HG02852 (cell line): ENCODE measurements around the gene FAXC.

Source experiments
- ATAC-seq: cut with Tn5 transposase; IDR thresholded peaks from one replicate; pipeline ENCODE4 v1.9.1; 2021; ENCODE audit warnings: mild to moderate bottlenecking, moderate library complexity; ENCODE audit not compliant: unreplicated experiment

The FAXC gene

DNA sequence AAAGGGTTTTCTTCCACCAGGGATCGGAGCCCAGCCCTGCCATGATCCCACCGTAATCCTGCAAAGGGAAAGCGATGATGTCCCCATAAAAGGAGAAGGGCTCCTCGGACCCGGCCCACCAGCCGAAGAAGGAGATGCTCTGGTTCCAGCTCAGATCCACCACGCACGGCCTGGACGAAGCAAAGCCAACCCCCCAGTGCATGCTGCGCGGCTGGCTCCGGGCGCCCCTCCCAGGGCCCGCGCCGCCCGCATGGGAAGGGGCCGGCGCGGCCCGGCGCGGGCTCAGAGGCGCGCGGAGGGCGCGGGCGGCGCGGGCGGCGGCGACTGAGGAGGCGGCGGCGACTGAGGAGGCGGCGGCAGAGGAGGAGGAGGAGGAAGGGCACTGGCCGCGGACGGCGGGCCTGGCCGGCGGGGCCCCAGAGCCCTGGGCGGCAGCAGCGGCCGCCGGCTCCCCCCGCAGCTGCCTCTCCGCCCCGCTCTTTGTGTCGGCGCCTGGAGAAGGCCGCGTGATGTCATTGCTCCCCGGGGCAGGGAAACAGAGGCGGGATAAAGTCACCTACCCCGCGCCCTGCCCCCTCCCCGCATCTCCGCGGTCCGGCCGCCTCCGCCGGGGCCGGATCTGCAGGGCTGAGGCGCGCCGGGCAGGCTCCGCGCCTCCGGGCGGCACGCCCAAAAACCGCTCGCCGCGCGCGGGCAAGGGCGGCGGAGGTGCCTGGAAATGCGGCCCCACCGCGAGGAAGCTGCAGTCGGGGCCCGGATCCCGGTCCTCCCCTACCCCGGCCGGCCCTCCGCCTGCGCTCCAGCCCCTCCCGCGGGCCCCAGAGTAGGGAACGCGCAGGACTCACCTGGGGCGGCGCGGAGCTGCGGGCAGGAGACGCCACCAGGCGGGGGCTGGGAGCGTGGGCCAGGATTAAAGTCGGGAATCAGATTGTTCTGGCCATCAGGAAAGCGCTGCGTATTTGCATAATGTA is at the start of gene FAXC:
Gene FAXC (minus strand): TSS at position 504 of the 971 bp plus-strand sequence. CDS start 302 bp downstream, at position 202.
- ATAC-seq, result peak; percentile 51

DNA sequence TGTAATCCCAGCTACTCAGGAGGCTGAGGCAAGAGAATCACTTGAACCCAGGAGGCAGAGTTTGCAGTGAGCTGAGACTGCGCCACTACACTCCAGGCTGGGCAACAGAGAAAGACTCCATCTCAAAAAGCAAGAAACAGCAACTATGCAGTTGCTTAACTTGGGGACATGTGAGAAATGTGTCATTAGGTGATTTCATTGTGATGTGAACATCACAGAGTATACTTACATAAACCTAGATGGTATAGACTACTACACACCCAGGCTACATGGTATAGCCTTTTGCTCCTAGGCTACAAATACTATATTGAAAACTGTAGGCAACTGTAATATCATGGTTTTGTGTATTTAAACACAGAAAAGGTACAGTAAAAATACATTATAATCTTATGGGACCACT is 47.8 kb upstream of the FAXC start:
- ATAC-seq, result no peak

DNA sequence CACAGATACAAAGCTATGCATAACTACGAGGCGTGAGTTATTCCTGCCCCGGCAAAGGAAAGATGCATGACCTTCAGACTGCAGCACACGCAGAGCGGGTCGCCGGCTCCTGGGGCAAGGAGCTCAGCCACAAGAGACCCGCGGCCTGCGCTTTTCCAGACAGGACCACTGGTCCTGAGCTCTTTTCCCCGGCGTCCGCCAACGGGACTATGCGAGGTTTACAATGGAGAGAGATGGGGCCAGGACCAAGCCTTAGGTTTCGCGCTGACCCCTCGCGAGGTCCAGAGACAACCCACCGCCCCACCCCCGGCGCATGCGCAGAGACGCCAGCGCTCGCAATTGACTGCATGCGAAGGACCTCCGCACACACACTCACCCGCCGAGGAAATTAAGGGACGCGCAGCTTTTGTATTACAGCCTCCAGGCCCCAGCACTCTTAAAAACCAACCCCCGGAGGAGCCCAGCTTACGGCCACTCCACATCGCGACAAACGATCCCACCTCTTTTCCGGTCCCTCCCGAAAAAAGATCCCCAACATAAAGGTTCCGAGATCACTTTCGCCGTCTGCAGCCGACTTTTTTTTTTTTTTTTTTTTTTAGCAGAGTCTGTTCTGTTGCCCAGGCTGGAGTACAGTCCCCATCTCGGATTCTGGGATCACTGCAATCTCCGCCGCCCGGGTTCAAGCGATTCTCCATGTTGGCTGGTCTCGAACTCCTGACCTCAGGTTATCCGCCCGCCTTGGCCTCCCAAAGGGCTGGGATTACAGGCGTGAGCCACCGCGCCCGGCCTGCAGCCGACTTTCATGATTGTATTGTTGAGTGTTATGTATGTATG is 44.4 kb upstream of the FAXC start, which contains the start of gene COQ3:
Gene COQ3 (minus strand): TSS at position 498 of the 834 bp plus-strand sequence. CDS start 16 bp downstream, at position 482.
- peak; percentile 73 for ATAC-seq

DNA sequence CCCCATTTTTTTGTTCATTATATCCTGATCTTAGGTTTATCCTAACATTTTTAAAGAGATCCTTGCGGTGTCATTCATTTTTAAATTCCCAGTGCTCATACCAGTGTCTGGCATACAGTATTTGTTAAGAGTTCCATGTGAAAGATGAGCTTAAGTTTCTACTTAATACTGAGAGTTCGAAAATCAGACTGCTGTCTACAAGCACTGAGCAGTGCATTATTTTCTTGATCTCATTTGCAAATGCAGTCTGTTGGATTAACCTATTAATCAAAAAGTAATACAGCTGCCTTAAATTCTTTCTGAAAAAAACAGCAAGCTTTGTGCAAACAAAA is 43.9 kb upstream of the FAXC start:
- peak; percentile 28 for ATAC-seq

DNA sequence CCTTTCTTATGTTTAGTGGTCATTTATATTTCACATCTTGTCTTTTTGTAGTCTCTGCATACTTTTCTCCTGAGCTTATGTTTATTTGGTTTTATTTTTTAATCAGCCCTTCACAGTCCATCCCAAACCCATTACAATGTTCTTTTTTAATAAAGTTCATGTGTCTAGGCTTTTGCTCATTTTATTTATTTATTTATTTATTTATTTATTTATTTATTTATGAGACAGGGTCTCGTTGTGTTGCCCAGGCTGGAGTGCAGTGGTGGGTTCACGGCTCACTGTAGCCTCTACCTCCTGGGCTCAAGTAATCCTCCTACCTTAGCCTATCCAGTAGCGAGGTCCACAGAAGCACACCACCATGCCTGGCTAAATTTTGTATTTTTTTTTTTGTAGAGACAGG is 41.4 kb upstream of the FAXC start:
- no peak for ATAC-seq

DNA sequence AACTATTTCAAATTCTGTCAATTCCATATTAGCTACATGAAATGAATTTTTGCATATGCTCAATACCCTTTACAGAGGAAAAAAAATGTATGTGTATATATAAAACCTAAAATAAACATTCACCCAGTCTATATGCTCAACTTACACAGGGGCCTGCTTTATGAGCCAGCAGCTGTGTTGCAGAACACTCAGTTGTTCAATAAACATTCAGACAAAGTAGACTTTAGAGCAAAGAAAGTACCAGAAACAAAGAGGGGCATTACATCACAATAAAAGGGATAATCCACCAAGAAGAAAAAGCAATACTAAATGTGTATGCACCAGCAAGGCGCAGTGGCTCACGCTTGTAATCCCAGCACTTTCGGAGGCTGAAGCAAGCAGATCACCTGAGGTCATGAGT is 35.0 kb upstream of the FAXC start:
- no peak for ATAC-seq

DNA sequence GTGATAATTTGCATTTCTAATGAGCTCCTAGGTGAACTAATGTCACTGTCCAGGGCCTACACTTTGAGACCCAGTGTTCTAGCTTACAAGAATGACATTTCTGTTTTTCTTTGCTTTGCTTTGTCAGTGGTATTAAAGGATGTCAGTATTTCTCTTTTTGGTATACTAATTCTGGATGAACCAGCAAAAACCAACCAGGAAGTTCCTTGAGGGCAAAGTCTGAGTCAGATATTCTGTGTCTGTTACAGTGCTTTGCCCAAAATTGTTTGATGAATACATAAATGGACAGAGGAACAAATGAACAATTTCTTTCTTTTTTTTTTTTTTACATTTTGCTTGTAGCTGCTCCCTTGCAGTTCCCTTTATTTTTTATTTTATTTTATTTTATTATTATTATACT is 29.2 kb upstream of the FAXC start:
- ATAC-seq, result no peak

DNA sequence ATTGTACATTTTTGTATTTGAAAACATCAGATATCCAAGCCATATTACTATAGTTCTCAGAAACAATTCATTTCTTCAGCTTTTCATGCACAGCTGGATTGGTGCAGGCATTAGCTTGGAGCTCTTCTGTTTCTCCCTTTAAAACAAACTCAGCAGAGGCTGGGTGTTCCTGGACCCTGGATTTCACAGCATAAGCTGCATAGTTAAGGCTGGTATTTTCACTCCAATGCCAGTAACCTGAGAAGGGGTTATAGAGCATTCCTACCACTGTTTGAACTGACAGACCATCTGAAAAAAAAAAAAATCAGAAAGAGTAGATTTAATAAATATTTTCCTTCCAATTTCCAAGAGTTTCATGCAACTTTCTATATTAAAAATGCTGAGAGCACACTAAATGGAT is 20.1 kb upstream of the FAXC start:
- ATAC-seq, result no peak

DNA sequence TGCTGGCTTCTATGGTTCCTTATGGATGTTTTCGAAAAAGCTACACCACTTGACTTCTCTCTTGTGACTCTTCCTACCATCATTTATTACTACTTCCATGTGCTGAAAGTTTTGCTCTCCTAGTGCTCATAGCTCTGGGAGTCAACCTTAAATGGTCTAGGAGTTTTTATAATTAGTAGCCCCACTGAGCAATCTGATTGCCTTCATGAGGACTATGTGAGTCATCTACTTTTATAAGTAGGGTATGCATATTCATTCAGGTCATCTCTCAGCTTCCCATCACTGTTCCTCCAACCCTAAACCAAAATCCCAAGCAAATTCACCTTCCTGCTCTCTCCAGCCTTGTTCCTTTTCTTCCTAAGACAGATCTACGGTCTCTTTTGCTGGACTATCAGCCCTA is 17.4 kb upstream of the FAXC start:
- no peak for ATAC-seq

DNA sequence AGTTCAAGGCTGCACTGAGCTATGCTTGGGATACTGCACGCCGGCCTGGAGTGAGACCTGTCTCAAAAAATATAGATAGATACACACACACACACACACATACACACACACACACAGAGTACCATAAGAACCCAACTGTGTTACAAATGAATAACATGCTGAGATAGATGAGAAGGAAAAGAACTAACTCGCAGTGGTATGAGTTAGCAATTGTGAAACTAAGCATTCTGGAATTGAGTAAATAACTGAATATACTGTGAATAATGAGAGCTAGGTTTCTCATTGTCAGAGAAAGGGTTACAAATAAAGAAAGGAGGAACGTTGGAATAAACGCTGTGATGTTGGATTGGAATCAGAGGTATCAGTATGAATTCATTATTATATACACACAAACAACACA is 14.6 kb upstream of the FAXC start:
- ATAC-seq, result peak; percentile 94

DNA sequence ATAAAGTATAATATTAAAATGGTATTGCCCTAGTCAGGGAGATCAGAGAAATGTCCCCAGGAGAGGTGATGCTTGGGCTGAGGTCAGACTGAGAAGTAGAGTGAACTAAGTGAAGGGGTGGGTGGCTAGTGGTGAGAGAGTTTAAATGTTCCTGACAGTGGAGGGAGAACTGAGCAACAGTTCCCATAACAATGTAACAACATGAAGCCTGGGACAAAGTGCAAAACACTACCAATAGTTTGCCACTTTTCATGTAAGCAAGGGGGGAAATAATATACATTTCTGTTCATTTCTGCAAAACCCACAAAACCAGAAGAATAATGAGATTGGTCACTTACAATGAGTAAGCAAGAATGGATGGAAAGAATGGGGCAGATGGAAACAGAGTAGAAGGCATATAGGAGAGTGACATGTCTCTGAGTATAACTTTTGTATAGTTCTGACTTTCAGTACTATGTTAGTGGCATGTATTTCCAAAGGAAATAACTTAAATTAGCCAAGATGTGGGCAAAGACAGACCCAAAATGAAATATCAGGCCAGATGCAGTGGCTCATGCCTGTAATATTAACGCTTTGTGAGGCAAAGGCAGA is 13.3 kb upstream of the FAXC start:
- ATAC-seq, result no peak

DNA sequence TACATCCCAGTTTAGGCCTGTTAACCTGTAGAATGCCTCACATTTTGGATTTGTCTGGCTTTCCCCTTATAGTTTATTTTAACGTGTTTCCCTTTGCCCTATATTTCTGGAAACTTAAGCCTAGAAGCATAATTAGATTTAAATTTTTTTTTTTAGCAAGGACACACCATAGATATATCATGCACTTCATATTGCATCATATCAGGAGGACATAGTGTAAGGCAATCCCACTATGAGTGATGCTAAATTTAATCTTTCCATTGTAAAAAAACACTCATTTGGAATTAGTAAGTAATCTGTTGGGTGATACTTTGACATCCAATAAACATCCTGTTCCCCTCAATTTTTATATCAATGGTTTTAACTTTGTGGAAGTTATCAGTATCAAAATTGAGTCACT is 10.3 kb upstream of the FAXC start:
- ATAC-seq, result no peak

DNA sequence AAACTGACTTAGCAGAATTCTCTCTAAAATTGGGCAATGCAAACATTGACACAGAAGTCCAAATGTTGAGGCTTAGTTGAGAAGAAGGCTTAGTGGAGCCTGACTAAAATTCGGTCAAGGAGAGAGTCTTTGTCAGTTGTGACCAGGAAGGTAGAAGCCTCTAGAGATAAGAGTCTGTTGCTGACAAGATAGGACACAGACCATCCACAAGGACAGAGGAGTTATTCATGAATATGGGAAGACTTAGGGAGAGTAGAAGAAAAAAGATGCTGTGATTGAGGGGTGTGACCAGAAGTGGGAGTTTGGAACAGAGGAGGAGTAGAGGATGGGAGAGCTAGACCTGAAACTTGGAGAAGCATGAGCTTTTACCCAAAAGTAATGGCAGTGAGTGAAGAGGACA is 7.2 kb upstream of the FAXC start:
- ATAC-seq, result no peak

DNA sequence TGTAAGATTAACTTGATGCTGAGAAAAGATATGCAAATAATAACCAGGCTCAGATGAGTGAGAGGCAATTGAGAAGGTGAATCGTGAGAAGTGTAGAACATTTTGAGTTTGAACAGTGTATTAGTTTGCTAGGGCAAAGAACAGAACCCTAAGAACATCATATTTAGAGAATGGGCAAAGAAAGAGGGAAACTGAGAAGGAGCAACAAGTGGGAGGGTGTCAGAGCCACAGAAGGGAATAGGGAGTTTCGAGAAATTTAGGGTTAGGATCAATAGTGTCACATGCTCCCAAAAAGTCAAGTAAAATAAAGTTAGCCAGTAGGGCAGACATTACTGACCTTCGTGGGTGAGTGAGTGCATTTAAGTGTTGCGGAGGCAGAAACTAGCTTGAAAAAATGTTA is 5.5 kb upstream of the FAXC start:
- ATAC-seq, result no peak

DNA sequence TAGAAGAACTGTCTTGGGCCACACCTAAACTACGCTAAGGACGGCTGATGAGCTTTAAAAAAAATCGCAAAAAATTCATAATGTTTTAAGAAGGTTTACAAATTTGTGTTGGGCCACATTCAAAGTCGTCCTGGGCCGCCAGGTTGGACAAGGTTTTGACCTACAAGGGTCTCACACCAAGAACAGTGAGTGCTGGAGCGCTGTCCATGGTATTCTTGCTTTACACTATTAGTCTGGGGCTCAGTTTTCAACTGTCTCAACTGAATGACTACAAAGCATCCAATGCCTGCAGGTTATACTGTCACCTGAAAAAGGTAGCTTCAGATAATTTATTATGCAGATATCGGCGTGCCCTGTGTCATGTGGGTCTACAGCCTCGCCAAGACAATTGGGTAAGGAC is 3.7 kb upstream of the FAXC start:
- ATAC-seq, result no peak

DNA sequence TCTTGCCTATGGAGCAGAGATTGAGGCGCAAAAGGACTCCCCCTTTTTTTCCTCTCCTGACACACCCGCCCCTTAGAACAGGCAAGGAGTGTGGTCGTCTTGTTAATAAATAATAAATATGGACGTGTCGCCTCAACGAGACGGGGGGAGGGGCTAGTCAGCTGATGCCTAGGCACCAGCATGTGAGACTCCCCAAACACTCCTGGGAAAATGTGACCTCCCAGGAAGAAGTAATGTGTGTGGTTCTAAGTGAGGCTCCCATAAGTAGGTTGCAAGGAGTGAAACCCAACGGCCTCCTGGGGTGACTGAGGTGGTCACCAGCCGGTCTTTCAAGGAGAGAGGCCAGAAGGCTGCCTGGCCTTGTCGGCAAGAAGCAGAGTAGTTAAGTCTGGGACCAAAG is 1.1 kb upstream of the FAXC start:
- no peak for ATAC-seq

DNA sequence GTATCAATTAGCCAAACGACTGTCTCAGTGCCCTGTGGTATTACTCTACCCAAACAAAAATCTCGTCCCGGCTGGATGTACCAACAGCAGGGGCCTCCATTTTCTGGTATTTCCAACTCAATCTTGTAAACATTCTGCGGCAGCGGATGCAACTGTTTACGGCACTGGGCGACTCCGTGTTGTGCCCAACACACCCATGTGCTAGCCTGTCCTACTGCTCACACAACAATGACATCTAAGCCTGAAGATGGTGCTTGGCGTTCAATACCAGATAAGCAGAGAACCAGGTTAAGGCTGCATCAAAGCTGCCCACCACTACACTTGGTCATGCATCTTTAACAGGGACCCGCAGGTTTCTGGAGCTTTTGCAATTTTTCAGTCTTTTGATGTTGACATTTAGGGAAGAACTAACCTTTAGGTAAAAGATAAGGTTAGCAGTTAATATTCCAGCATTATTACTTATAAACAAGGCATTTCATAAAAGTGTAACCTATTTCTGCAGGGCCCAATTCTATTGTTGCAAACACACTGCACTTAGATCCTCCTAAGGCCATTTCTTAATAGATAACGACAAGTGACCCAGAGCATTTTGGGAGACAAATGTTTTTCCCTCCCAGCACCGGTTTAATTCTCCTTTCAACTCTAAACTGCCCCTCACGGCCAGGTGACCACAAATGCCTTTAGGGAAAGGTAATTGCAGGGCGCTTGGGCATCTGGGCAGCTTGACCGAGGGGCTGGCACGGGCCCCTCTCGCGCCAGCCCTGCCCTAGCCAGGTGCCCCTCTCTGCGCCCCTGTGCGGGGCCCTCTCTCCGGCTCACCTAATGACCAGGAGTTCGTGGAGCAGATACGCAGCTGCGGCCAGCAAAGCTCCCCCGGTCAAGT is 945 bp downstream of the FAXC start:
- ATAC-seq, result no peak

DNA sequence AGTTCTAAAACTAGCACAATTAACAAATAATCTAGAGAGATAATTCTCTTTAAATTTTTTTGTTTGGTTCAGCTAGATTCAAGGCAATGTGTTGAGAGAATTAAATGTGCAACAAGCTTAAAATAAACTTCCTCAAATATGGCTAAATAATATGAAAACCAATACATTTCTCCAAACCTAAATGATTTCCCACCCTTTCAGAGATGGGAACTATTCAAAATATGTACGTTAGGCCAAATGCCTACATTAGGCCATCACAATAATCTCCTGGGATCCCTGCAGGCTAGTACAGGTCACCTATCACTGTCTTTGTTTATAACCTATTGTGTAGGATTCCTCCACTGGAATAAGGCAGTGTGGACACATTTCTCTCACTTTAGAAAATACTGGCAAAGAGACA is 1.7 kb downstream of the FAXC start:
- ATAC-seq, result no peak

DNA sequence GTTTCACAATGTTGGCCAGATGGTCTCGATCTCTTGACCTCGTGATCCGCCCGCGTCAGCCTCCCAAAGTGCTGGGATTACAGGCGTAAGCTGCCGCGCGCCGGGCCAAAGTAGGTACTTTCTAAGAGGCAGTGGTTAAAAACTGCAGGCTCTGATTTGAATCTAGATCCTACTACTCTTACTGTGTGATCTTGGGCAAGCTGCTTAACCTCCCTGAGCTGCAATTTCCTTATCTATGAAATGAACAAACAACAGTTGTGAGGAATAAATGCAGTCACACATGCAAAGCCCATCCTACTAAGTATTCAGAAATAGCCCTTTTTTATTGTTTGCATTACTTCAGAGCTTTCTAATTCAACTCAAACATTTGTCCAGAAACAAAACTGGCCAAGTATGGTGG is 2.9 kb downstream of the FAXC start:
- no peak for ATAC-seq

DNA sequence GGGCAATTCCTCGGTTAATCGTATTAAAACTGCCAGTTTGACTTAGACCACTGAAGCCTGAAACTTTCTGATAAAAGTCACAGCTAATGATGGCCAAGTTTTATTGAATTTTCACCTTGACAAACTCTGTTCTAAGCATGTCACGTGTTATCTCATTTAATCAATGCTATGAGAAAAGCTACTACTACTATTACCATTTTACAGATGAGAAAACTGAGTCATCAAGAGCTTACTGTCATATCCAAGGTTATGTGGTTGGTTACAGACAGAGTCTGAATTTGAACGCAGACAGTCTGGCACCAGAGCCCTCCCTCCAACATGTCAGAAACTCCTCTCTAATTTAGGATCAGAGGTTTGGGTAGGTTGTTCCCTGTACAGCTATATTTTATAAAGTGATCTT is 4.3 kb downstream of the FAXC start:
- no peak for ATAC-seq

DNA sequence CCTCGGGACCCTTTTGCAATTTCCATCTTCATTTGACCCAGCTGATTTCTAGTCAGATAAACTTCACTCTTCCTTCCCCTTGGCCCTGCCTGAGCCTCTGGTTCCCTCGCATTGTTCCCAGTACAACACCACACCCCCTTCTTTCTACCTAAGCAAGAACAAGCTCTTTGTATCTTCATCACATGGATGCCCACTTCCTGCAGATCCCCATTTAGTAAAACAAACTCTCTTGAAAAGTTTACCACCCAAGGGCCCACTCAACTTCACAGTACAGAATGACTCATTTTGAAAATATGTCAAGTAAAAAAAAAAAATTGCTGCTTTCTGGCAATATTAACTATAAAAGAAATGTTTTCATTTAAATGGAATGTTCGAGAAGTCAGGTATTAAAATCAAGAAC is 5.2 kb downstream of the FAXC start:
- no peak for ATAC-seq
